GM23338 (cell line): ENCODE results near the gene TXNL4B. TPM values are rescaled to one million over a fixed set of nuclear protein-coding genes. Genes with fewer than 3 reads are reported as not detected.

Experiments
- ATAC-seq: fragments of 200-7000 bp; cut with Tn5 transposase; 3 replicates; pipeline ENCODE4 v1.9.1; 2020
- DNase-seq: peaks from one replicate; pipeline ENCODE4 v3.0.0-alpha.2; 2015; ENCODE audit warnings: low spot score
- H2AFZ ChIP-seq: fragments of 200-600 bp; sonication (generic); 2 replicates; pipeline ENCODE4 v1.8.0; 2016; ENCODE audit warnings: antibody characterized with exemption, mild to moderate bottlenecking, moderate library complexity
- H3F3A ChIP-seq: fragments of 200-600 bp; sonication (generic); replicated peaks from 2 replicates; pipeline ENCODE4 v1.8.0; 2017; ENCODE audit warnings: antibody characterized with exemption, mixed run types, low read depth
- H3K27ac ChIP-seq: fragments of 200-600 bp; sonication (generic); 2 replicates; pipeline ENCODE4 v1.6.1; 2016; ENCODE audit warnings: low read depth
- H3K27me3 ChIP-seq: fragments of 200-600 bp; sonication (generic); 2 replicates; pipeline ENCODE4 v1.8.0; 2016; ENCODE audit warnings: mild to moderate bottlenecking, mixed run types, moderate library complexity; ENCODE audit not compliant: insufficient read depth
- H3K36me3 ChIP-seq: fragments of 200-600 bp; sonication (generic); 2 replicates; pipeline ENCODE4 v1.8.0; 2016; ENCODE audit warnings: mild to moderate bottlenecking; ENCODE audit not compliant: insufficient read depth
- H3K4me1 ChIP-seq: fragments of 200-600 bp; sonication (generic); 2 replicates; pipeline ENCODE4 v1.8.0; 2016; ENCODE audit warnings: mild to moderate bottlenecking, moderate library complexity; ENCODE audit not compliant: insufficient read depth
- H3K4me2 ChIP-seq: fragments of 200-600 bp; sonication (generic); 2 replicates; pipeline ENCODE4 v1.7.1; 2017; ENCODE audit warnings: mixed run types
- H3K4me3 ChIP-seq: fragments of 200-600 bp; sonication (generic); 2 replicates; pipeline ENCODE4 v1.6.1; 2016; ENCODE audit warnings: mixed run types
- H3K79me2 ChIP-seq: fragments of 200-600 bp; sonication (generic); replicated peaks from 2 replicates; pipeline ENCODE4 v1.8.0; 2017; ENCODE audit warnings: mild to moderate bottlenecking; ENCODE audit not compliant: insufficient read depth
- H3K9me2 ChIP-seq: fragments of 200-600 bp; sonication (generic); 2 replicates; pipeline ENCODE4 v1.8.0; 2017; ENCODE audit not compliant: insufficient read depth
- H4K20me1 ChIP-seq: fragments of 200-600 bp; sonication (generic); replicated peaks from 2 replicates; pipeline ENCODE4 v1.8.0; 2017; ENCODE audit warnings: mild to moderate bottlenecking; ENCODE audit not compliant: insufficient read depth
- H3K27ac Mint-ChIP-seq: 2 replicates; pipeline ENCODE4 v1.8.0; 2020; ENCODE audit warnings: inconsistent platforms, mild to moderate bottlenecking, moderate library complexity, mixed read lengths
- H3K27me3 Mint-ChIP-seq: 3 replicates; pipeline ENCODE4 v1.8.0; 2022; ENCODE audit warnings: low read depth, mild to moderate bottlenecking, moderate library complexity, mixed read lengths, inconsistent platforms; ENCODE audit not compliant: insufficient read depth, poor library complexity
- H3K36me3 Mint-ChIP-seq: 3 replicates; pipeline ENCODE4 v1.8.0; 2021; ENCODE audit warnings: low read depth, mild to moderate bottlenecking, inconsistent platforms, moderate library complexity, mixed read lengths
- H3K4me1 Mint-ChIP-seq: 3 replicates; pipeline ENCODE4 v1.8.0; 2020; ENCODE audit warnings: mild to moderate bottlenecking, inconsistent platforms, mixed read lengths
- H3K4me3 Mint-ChIP-seq: 3 replicates; pipeline ENCODE4 v1.8.0; 2021; ENCODE audit warnings: moderate library complexity, mild to moderate bottlenecking, inconsistent platforms, mixed read lengths
- H3K9me3 Mint-ChIP-seq: 3 replicates; pipeline ENCODE4 v1.8.0; 2020; ENCODE audit warnings: moderate library complexity, mild to moderate bottlenecking, inconsistent platforms, mixed read lengths
- CTCF ChIP-seq, 2 experiments: fragments of 200-600 bp in 1 of 2; sonication (generic) in 1 of 2; conservative IDR thresholded peaks; 2 replicates each; pipeline versions ENCODE4 v1.5.1 to v1.6.1; 2016 to 2017; ENCODE audit warnings: antibody characterized with exemption in 2 of 2, low read depth in 2 of 2, mild to moderate bottlenecking in 2 of 2, moderate library complexity in 1 of 2
- ETS1 ChIP-seq: IDR thresholded peaks from 2 replicates; pipeline ENCODE4 v1.6.1; 2016; ENCODE audit warnings: antibody characterized with exemption
- EZH2 ChIP-seq: fragments of 200-600 bp; sonication (generic); IDR thresholded peaks from one replicate; pipeline ENCODE4 v1.8.0; 2017; ENCODE audit warnings: antibody characterized with exemption, mild to moderate bottlenecking, low read depth; ENCODE audit not compliant: unreplicated experiment
- EZH2phosphoT487 ChIP-seq: fragments of 200-600 bp; sonication (generic); IDR thresholded peaks from one replicate; pipeline ENCODE4 v1.8.1; 2018; ENCODE audit warnings: antibody characterized with exemption; ENCODE audit not compliant: unreplicated experiment
- JUNB ChIP-seq: IDR thresholded peaks from one replicate; pipeline ENCODE4 v1.6.1; 2016; ENCODE audit warnings: antibody characterized with exemption; ENCODE audit not compliant: unreplicated experiment
- NANOG ChIP-seq: IDR thresholded peaks from 2 replicates; pipeline ENCODE4 v1.6.1; 2016; ENCODE audit warnings: antibody characterized with exemption, borderline replicate concordance
- ZNF114 ChIP-seq: fragments of 250-450 bp; sonication (Bioruptor Pico); IDR thresholded peaks from 2 replicates; pipeline ENCODE4 v1.5.0; 2020; ENCODE audit warnings: mild to moderate bottlenecking, moderate library complexity
- ZNF331 ChIP-seq: fragments of 250-450 bp; sonication (Bioruptor Pico); IDR thresholded peaks from 2 replicates; pipeline ENCODE4 v1.5.0; 2020; ENCODE audit warnings: low read depth, mild to moderate bottlenecking, moderate library complexity
- polyA plus RNA-seq: library from polyadenylated mRNA; unstranded; fragments of >200 nt; fragmentation: Nextera tagmentation; extraction: Ambion mirVana; gene quantifications from 2 replicates; pipeline ENCODE4 v1.2.1, GENCODE V29; 2016
- total RNA-seq: library from RNA; depleted of rRNA; stranded (reverse); fragments of >200 nt; shearing (Covaris generic); gene quantifications from 2 replicates; pipeline ENCODE4 v1.2.3, GENCODE V29; 2014
- TF ChIP-seq, protein P1 (sequence below): IDR thresholded peaks from one replicate; pipeline ENCODE4 v1.6.1; 2018; ENCODE audit warnings: antibody characterized with exemption; ENCODE audit not compliant: unreplicated experiment

TXNL4B gene
- total and polyA plus RNA-seq, 2 experiments from 2014 or later = 3.7 to 8.9 TPM

- ATAC-seq (no peak), DNase-seq (no peak)
- no peaks in the 10 kb centered on the region for H4K20me1 ChIP-seq
- no peaks in the 10 kb centered on the region for H3F3A ChIP-seq
- H3K9me2 ChIP-seq = no peaks in the 10 kb centered on the region
- Mint-ChIP-seq H3K4me3 (no peak overlapping the region), H3K36me3 (0 out of 3 replicates have a peak, but pooled peaks cover 4% of the 10 kb centered on the region), H3K4me1 (no peaks in the 10 kb centered on the region), H3K27ac (no peak overlapping the region), H3K27me3 (peaks cover 5% of the 10 kb centered on the region), H3K9me3 (peaks cover 16% of the 10 kb centered on the region)
- no peak for TF ChIP-seq ZNF114 (CRISPR knock-in tag)
- TF ChIP-seq, protein P1, sequence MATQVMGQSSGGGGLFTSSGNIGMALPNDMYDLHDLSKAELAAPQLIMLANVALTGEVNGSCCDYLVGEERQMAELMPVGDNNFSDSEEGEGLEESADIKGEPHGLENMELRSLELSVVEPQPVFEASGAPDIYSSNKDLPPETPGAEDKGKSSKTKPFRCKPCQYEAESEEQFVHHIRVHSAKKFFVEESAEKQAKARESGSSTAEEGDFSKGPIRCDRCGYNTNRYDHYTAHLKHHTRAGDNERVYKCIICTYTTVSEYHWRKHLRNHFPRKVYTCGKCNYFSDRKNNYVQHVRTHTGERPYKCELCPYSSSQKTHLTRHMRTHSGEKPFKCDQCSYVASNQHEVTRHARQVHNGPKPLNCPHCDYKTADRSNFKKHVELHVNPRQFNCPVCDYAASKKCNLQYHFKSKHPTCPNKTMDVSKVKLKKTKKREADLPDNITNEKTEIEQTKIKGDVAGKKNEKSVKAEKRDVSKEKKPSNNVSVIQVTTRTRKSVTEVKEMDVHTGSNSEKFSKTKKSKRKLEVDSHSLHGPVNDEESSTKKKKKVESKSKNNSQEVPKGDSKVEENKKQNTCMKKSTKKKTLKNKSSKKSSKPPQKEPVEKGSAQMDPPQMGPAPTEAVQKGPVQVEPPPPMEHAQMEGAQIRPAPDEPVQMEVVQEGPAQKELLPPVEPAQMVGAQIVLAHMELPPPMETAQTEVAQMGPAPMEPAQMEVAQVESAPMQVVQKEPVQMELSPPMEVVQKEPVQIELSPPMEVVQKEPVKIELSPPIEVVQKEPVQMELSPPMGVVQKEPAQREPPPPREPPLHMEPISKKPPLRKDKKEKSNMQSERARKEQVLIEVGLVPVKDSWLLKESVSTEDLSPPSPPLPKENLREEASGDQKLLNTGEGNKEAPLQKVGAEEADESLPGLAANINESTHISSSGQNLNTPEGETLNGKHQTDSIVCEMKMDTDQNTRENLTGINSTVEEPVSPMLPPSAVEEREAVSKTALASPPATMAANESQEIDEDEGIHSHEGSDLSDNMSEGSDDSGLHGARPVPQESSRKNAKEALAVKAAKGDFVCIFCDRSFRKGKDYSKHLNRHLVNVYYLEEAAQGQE = no peak
- TF ChIP-seq ZNF331 (CRISPR knock-in tag) = no peak
- no peak for TF ChIP-seq EZH2
- no peak for TF ChIP-seq CTCF (conservative IDR thresholded peaks at IDR 0.05; ENCODE audit: low read depth in 2 of 2)
- no peaks in the 10 kb centered on the region for H3K36me3 ChIP-seq
- no peaks in the 10 kb centered on the region for H3K4me1 ChIP-seq
- no peaks in the 10 kb centered on the region for H3K79me2 ChIP-seq
- no peak overlapping the region for H2AFZ ChIP-seq
- H3K27me3 ChIP-seq = no peaks in the 10 kb centered on the region
- no peak overlapping the region for H3K27ac ChIP-seq
- no peak overlapping the region for H3K4me3 ChIP-seq
- H3K4me2 ChIP-seq = no peak overlapping the region
These were observed 42.5 kb downstream of the TXNL4B start for GRCh38 chr16:72050769-72051464.

GRCh38 chr16:72049110-72049509, 44.3 kb downstream of the TXNL4B start:
- Histone ChIP-seq H3K27me3 (no peaks in the 10 kb centered on the region), H3K79me2 (no peaks in the 10 kb centered on the region), H3K9me2 (no peaks in the 10 kb centered on the region), H3K4me1 (no peaks in the 10 kb centered on the region), H3F3A (no peaks in the 10 kb centered on the region), H3K4me3 (no peak overlapping the region), H3K36me3 (no peaks in the 10 kb centered on the region), H2AFZ (no peak overlapping the region), H3K27ac (no peak overlapping the region), H3K4me2 (no peak overlapping the region), H4K20me1 (no peaks in the 10 kb centered on the region)
- no peak for DNase-seq
- Mint-ChIP-seq H3K36me3 (0 out of 3 replicates have a peak, but pooled peaks cover 4% of the 10 kb centered on the region), H3K27me3 (peaks cover 2% of the 10 kb centered on the region), H3K27ac (no peak overlapping the region), H3K4me3 (no peak overlapping the region), H3K9me3 (peaks cover 16% of the 10 kb centered on the region), H3K4me1 (no peaks in the 10 kb centered on the region)
- no peak for ATAC-seq
- TF ChIP-seq, protein P1 = no peak
- no peak for TF ChIP-seq EZH2phosphoT487
- TF ChIP-seq JUNB = no peak
- TF ChIP-seq NANOG = no peak
- no peak for TF ChIP-seq ETS1
